Measurements from ENCODE around the gene ATXN7L2.

DNA sequence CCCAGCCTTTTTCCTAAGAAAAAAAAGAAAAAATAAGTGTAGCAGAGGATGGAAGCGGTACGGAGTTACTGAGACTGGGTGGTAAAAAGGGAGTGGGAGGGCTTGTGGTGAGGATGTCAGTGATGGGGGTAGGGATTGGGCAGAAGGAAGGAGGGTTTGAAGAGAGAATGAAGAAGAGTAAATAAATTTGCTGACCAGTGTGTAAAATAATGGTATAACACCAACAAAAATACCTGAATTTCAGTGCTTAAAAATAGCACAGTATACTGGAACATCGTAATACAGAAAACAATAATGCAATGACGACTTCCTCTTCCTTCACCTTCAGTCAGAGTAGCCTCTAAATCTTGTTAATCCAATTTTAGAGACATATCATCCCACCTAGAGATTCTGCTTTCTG lies 36.2 kb upstream of the ATXN7L2 start:
- TF ChIP-seq, protein P1, sequence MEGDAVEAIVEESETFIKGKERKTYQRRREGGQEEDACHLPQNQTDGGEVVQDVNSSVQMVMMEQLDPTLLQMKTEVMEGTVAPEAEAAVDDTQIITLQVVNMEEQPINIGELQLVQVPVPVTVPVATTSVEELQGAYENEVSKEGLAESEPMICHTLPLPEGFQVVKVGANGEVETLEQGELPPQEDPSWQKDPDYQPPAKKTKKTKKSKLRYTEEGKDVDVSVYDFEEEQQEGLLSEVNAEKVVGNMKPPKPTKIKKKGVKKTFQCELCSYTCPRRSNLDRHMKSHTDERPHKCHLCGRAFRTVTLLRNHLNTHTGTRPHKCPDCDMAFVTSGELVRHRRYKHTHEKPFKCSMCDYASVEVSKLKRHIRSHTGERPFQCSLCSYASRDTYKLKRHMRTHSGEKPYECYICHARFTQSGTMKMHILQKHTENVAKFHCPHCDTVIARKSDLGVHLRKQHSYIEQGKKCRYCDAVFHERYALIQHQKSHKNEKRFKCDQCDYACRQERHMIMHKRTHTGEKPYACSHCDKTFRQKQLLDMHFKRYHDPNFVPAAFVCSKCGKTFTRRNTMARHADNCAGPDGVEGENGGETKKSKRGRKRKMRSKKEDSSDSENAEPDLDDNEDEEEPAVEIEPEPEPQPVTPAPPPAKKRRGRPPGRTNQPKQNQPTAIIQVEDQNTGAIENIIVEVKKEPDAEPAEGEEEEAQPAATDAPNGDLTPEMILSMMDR (IDR thresholded peaks at IDR 0.05; ENCODE audit: insufficient read depth, low read length, poor library complexity, severe bottlenecking): no peak
- TF ChIP-seq EZH2phosphoT487 (conservative IDR thresholded peaks at IDR 0.05; ENCODE audit: low read length): no peak
